KOPT-K1 (cell line): ENCODE measurements around the gene FAM50B.
"Not testable (repeated sequence)": the region's sequence is repeated elsewhere in the genome, so short reads cannot be mapped to it uniquely, and the experiment has no call there.

Experiments used
- H3K27ac ChIP-seq: fragments of 200-600 bp; sonication (generic); 2 replicates; pipeline ENCODE4 v1.5.1; 2016; ENCODE audit warnings: antibody characterized with exemption, mild to moderate bottlenecking, low read depth, low read length; ENCODE audit not compliant: poor library complexity, severe bottlenecking
- H3K36me3 ChIP-seq: fragments of 200-600 bp; sonication (generic); 2 replicates; pipeline ENCODE4 v1.5.1; 2017; ENCODE audit warnings: antibody characterized with exemption, mild to moderate bottlenecking, low read length, moderate library complexity; ENCODE audit not compliant: insufficient read depth
- H3K9me3 ChIP-seq: fragments of 200-600 bp; sonication (generic); 2 replicates; pipeline ENCODE4 v1.5.1; 2017; ENCODE audit warnings: antibody characterized with exemption, low read length, mild to moderate bottlenecking; ENCODE audit not compliant: insufficient read depth, poor library complexity, severe bottlenecking

FAM50B gene

GRCh38 chr6:3851839-3852238, 2.7 kb downstream of the FAM50B start:
- peaks cover 12% of the 10 kb centered on the region for H3K9me3 ChIP-seq
- H3K27ac ChIP-seq = no peak overlapping the region
- no peaks in the 10 kb centered on the region for H3K36me3 ChIP-seq

- Histone ChIP-seq H3K36me3 (no peaks in the 10 kb centered on the region), H3K27ac (no peak overlapping the region), H3K9me3 (peaks cover 12% of the 10 kb centered on the region)
These were observed 3.2 kb downstream of the FAM50B start for GRCh38 chr6:3852391-3852790.

GRCh38 chr6:3855866-3856265, 6.7 kb downstream of the FAM50B start:
- no peaks in the 10 kb centered on the region for H3K36me3 ChIP-seq
- no peaks in the 10 kb centered on the region for H3K9me3 ChIP-seq
- no peak overlapping the region for H3K27ac ChIP-seq

GRCh38 chr6:3856576-3856975, 7.4 kb downstream of the FAM50B start:
- no peaks in the 10 kb centered on the region for H3K9me3 ChIP-seq
- H3K36me3 ChIP-seq = no peaks in the 10 kb centered on the region
- no peak overlapping the region for H3K27ac ChIP-seq

GRCh38 chr6:3857468-3858456, 8.6 kb downstream of the FAM50B start:
- no peaks in the 10 kb centered on the region for H3K9me3 ChIP-seq
- no peak overlapping the region for H3K27ac ChIP-seq
- no peaks in the 10 kb centered on the region for H3K36me3 ChIP-seq

GRCh38 chr6:3859878-3860552, 10.8 kb downstream of the FAM50B start:
- H3K27ac ChIP-seq = no peak overlapping the region
- no peaks in the 10 kb centered on the region for H3K9me3 ChIP-seq
- H3K36me3 ChIP-seq = no peaks in the 10 kb centered on the region

- H3K9me3 ChIP-seq = no peaks in the 10 kb centered on the region
- no peaks in the 10 kb centered on the region for H3K36me3 ChIP-seq
- no peak overlapping the region for H3K27ac ChIP-seq
These were observed 12.3 kb downstream of the FAM50B start for GRCh38 chr6:3861424-3861823.

GRCh38 chr6:3862038-3862437, 12.9 kb downstream of the FAM50B start:
- H3K9me3 ChIP-seq = no peaks in the 10 kb centered on the region
- H3K27ac ChIP-seq = no peak overlapping the region
- H3K36me3 ChIP-seq = no peaks in the 10 kb centered on the region

GRCh38 chr6:3863322-3863721, 14.1 kb downstream of the FAM50B start:
- not testable (repeated sequence) for H3K36me3 ChIP-seq, H3K27ac ChIP-seq, H3K9me3 ChIP-seq

- H3K27ac ChIP-seq = no peak overlapping the region
- no peaks in the 10 kb centered on the region for H3K36me3 ChIP-seq
- no peaks in the 10 kb centered on the region for H3K9me3 ChIP-seq
These were observed 16.3 kb downstream of the FAM50B start for GRCh38 chr6:3865463-3865862.

GRCh38 chr6:3867641-3868502, 18.7 kb downstream of the FAM50B start:
- Histone ChIP-seq H3K9me3 (no peaks in the 10 kb centered on the region), H3K36me3 (no peaks in the 10 kb centered on the region), H3K27ac (no peak overlapping the region)

GRCh38 chr6:3868544-3868943, 19.4 kb downstream of the FAM50B start:
- Histone ChIP-seq H3K27ac (no peak overlapping the region), H3K9me3 (no peaks in the 10 kb centered on the region), H3K36me3 (no peaks in the 10 kb centered on the region)

GRCh38 chr6:3869284-3869631, 20.1 kb downstream of the FAM50B start:
- Histone ChIP-seq H3K9me3 (no peaks in the 10 kb centered on the region), H3K27ac (no peak overlapping the region), H3K36me3 (no peaks in the 10 kb centered on the region)

GRCh38 chr6:3869632-3870527, 20.7 kb downstream of the FAM50B start:
- H3K27ac ChIP-seq = no peak overlapping the region

More at GRCh38 chr6:3869632-3870527, 20.7 kb downstream of the FAM50B start:
- Histone ChIP-seq H3K36me3 (no peaks in the 10 kb centered on the region), H3K9me3 (no peaks in the 10 kb centered on the region)
